GM18507 (cell line): ENCODE data around the gene PDE9A.

Experiments
- DNase-seq: peaks from one replicate; pipeline ENCODE4 v3.0.0; 2011; ENCODE audit warnings: low read depth; ENCODE audit not compliant: insufficient read length; ENCODE audit errors: extremely low spot score
- FAIRE-seq: peaks from 2 replicates; lab custom pipeline; 2011; peaks lifted over from hg19 to GRCh38; lab: Jason Lieb, UNC

Gene PDE9A

GRCh38 chr21:42777757-42778344 is 124.4 kb downstream of the PDE9A start:
- peak; percentile 47 for FAIRE-seq
- no peak for DNase-seq

GRCh38 chr21:42779431-42779861 is 126.0 kb downstream of the PDE9A start:
- FAIRE-seq (no peak), DNase-seq (no peak)

DNA sequence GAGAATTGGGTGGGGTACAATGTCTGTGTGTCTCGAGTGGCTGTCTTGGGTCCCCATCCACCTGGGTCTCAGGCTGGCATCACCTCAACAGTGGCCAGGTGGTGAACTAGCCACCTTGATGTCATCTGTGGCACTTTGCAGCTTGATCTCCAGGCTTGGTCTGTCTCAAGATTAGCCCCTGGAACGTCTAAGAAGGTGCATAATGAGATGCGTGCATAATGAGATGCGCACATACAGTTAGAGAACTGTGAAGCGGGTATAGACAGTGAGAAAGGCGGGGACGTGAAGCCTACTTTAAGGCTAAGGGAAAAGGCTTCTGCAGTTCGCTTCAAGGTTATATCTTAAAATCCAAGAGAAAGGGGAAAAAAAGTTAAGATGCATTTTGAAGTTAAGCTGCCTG is 127.2 kb downstream of the PDE9A start:
- FAIRE-seq = no peak
- no peak for DNase-seq

DNA sequence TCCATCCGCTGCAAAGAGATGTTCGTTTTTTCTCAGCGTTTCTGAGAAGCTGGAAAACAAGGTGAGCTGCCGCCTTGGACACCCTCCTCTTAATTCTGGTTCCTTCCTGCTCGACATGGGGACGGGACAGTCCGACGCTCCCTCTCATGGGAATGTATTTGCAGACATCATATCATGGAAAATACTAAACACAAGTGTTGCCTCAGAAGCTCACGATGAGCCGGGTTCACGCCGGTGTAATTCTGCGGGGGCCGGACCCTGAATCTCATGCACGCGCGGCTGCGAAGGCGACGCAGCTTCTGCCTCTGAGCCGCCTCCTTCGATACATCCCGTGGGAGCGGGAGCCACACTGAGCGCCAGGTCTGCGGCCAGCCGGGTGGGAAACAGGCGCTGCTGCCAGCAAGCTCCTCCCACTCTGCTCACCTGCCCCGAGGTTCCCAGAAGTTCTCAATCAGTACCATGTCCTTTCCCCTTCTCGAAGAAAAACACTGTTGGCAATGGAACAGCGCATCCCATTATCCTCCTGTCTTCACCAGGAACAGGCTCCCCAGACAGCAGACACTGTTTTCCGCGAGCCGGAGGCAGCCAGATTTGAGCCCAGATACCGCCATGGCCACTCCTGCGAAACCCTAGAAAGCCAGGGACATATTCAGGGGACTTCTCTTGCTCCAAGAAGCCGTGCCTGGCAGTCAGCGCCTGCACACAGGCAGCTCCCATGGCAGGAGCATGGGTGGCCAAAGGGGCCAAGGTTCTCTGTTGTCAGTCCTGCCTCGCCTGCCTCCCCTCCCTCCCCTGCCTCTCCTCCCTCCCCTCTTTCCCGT is 127.9 kb downstream of the PDE9A start:
- no peak for FAIRE-seq
- DNase-seq = no peak

- FAIRE-seq (no peak), DNase-seq (no peak)
Observed at GRCh38 chr21:42781971-42782722, 128.7 kb downstream of the PDE9A start.

DNA sequence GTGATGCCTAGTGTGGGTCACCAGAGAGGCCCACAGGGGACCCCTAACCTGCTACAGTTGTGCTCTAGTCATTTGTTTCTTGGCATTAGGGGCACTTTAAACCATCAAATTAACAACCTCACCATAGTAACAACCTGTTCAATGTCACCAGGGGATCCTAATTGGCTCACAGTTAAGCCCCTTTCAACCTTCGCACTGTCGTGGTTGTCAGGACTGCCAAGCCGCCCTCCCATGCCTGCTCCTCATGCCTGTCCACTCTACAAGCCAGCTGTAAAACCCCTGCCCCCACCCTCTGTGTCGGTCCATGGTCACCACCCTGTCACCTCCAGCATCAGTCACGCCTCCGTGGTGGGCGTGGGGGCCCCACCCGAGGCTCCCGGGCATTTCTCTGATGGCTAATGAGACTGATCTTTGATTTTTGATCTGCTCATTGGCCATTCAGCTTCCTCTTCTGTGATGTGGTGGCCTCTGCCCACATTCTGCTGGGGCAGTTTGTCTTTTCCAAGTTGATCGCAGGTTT is 129.4 kb downstream of the PDE9A start:
- no peak for FAIRE-seq
- no peak for DNase-seq

GRCh38 chr21:42784276-42784675 is 130.9 kb downstream of the PDE9A start:
- DNase-seq (no peak), FAIRE-seq (no peak)

- no peak for FAIRE-seq
- DNase-seq = no peak
Observed at GRCh38 chr21:42784896-42785451, 131.6 kb downstream of the PDE9A start.

DNA sequence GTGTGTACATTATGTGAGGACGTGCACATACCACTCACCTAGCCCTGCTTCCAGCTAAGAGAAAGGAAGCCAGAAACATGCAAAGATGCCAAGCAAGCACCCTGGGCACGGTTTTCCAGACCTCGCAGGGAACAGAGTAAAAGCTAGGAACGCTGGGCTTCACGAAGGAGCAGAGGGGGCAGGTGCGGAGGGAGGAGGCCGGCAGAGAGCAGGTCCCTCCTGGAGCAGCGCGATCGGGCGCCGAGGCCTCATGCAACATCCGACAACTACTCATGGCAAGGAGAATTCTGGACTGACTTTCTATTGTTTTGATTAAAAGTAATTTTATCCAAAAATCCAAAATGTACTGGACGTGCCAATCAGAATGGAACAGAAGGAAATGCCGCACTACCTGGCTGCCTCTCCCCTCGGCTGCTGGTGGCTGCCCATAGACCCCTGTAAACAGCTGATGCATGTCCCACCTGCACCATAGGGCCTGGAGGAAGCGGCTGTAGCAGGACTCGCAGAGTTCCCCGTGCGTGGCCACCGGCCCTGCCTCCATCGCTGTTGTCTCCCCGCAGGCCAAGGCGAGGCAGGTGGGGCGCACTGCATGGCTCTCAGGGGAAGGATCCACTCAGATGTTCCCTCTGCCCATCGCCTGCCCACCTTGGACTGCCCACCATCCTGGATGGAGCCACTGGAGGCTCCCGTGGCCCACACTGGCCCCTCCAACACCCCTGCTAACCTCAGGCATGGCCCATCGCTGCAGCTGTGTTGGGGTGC is 132.4 kb downstream of the PDE9A start:
- no peak for FAIRE-seq

DNA sequence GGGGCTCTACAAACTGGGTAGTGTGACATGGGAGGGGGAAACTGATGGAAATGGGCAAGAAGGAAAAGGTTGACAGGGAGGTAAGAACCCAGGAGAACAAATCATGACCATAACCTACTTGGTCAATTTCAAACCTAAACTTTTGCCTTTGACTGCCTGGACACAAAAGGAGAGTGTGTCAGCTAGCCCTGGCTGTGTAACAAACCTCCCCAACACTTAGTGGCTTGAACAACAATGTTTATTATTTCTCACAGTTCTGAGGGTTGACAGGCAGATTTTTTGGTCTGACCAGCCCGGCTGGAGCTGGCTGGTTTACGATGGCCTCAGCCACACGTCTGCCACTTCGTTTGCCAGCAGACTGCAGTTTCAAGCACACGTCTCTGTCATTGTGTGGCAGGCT is 133.5 kb downstream of the PDE9A start:
- FAIRE-seq (no peak), DNase-seq (no peak)

More for the DNA sequence above, 132.4 kb downstream of the PDE9A start:
- no peak for DNase-seq

- DNase-seq (no peak), FAIRE-seq (no peak)
Observed at GRCh38 chr21:42787613-42788012, 134.2 kb downstream of the PDE9A start.

DNA sequence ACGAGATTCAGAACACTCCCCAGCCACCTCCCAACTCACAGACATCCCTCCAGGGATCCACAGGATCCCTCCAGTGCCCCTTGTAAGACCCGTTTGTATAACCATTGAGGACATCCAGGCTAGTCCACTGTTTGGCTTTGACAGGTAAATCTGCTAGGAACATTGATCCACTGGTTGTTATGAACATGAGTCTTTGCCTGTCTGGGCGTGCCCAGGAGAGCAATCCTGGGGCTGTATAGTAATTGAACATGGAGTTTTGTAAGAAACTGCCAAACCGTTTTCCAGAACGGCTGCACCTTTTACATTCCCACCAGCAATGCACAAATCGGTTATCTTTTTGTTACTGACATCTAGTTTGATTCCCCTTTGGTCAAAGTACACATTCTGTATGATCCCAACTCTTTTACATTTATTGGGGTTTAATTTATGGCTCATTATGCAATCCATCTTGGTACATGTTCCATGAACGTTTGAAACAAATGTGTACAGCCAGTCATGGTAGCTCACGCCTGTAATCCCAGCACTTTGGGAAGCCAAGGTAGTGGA is 137.2 kb downstream of the PDE9A start:
- FAIRE-seq = no peak
- no peak for DNase-seq

DNA sequence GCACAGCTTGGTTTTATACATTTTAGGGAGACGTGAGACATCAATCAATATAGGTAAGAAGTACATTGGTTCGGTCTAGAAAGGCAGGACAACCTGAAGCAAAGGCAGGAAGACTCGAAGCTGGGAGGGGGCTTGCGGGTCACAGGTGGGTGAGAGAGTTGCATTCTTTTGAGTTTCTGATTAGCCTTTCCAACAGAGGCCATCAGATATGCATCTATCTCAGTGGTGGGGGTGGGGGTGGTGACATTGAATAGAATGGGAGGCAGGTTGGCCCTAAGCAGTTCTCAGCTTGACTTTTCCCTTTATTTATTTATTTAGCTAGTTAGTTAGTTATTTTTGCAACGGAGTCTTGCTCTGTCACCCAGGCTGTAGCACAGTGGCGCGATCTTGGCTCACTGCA is 140.4 kb downstream of the PDE9A start:
- FAIRE-seq (no peak), DNase-seq (no peak)

DNA sequence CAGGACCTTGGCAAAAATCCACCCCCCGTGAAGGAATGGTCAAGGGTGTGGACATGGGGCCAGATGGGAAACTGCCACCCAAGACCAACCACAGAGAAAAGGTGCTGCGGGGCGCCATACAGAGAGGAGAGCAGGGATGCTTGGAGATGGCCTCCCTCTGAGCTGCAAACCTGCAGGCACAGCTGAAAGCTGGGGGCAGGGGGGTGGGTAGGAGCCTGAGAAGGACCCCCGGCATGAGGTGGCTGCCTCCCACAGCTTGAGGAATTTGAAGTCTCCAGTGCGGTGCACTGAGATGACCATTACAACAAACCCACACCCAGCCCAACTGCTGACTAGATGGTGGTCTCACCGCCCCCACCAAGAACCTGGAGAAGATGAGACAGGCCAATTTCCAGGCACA is 141.1 kb downstream of the PDE9A start:
- DNase-seq = no peak
- no peak for FAIRE-seq

DNA sequence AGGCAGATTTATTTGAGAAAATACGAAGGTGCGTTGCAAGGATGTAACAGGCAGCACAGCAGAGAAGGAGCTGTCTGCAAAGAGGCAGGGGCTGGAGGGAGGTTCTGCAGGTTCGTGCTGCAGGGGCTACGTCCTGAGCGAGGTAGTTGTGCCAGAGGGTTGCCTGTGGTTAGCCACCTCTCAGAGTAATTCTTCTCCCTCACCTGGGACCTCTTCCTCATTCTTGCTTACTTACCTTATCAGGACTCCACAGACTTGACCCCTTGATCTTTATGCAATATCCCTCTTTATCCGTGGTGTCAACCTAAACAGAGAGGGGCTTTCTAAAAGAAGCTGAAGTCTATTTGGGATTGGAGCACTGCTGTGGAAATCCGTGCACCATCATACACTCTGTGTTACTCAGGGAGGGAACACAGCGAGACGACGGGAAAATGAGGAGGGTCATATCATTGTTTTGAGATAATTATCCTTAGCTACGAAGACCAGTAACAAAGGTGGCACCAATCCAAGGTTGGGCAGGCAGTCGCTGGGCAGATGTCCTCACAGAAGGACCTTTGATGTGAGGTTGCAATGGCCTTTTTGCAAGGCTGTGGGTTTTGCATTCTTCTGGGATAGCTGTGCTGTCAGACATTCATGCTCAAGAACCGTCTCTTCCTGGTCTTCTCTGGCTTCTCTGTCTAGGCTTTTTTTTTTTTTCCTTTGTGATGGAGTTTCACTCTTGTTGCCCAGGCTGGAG is 143.1 kb downstream of the PDE9A start:
- DNase-seq (no peak), FAIRE-seq (no peak)

GRCh38 chr21:42797522-42797921 is 144.1 kb downstream of the PDE9A start:
- no peak for FAIRE-seq

GRCh38 chr21:42798106-42798505 is 144.7 kb downstream of the PDE9A start:
- no peak for DNase-seq
- no peak for FAIRE-seq

More at GRCh38 chr21:42797522-42797921, 144.1 kb downstream of the PDE9A start:
- no peak for DNase-seq

- no peak for FAIRE-seq
- no peak for DNase-seq
Observed at GRCh38 chr21:42799516-42799915, 146.1 kb downstream of the PDE9A start.
